ENCODE measurements around the gene SSR4.

Gene SSR4

DNA sequence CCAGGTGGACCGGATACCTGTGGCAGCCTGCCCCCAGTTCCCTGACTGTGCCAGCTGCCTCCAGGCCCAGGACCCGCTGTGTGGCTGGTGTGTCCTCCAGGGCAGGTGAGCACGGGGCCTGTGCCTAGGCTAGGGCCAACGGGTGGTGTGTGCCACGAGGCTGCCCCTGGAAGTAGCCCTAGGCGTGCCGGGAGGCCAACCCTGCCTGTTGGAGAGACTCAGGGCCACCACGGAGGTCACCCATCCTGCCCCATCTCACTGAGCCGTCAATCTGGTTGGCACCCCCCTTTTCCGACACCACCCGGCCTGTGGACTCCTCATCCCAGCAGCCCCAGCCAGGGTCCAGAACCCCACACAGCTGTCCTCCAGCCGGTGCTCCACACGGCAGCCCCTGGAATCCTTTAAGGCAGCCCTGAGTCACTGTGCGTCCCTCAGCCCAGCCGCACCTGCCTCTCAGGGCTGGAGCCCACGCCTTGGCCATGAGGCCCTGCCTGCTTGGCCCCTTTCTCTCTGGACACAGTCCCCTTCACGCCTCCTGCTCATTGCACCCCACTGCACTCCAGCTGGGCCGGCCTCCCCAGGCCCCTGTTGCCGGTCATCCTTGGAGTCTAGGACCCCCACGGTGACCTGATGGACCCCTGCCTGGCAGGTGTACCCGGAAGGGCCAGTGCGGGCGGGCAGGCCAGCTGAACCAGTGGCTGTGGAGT lies 25.2 kb upstream of the SSR4 start:
- DNase-seq (ENCODE audit: low read depth in 2 of 2): no peak

DNA sequence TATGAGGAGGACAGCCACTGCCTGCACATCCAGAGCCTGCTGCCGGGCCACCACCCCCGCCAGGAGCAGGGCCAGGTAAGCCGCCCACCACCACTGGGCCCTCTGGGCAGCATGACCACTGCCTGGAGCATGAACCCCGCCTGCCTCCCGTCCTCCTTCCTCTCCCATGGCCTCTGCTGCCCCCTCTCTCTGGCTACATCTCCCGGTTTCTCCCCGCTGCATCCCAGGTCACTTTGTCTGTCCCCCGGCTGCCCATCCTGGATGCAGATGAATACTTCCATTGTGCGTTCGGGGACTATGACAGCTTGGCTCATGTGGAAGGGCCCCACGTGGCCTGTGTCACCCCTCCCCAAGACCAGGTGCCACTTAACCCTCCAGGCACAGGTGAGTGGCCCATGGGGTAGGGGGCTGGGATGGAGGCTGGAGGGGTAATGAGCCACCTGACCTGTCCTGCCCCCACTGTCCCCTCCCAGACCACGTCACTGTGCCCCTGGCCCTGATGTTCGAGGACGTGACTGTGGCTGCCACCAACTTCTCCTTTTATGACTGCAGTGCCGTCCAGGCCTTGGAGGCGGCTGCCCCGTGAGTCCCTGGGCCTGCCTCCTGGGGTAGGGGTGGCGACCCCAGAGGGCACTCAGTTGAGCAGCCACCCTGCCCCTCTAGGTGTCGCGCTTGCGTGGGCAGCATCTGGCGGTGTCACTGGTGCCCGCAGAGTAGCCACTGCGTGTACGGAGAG lies 24.4 kb upstream of the SSR4 start:
- no peak for DNase-seq (ENCODE audit: low read depth in 2 of 2)

DNA sequence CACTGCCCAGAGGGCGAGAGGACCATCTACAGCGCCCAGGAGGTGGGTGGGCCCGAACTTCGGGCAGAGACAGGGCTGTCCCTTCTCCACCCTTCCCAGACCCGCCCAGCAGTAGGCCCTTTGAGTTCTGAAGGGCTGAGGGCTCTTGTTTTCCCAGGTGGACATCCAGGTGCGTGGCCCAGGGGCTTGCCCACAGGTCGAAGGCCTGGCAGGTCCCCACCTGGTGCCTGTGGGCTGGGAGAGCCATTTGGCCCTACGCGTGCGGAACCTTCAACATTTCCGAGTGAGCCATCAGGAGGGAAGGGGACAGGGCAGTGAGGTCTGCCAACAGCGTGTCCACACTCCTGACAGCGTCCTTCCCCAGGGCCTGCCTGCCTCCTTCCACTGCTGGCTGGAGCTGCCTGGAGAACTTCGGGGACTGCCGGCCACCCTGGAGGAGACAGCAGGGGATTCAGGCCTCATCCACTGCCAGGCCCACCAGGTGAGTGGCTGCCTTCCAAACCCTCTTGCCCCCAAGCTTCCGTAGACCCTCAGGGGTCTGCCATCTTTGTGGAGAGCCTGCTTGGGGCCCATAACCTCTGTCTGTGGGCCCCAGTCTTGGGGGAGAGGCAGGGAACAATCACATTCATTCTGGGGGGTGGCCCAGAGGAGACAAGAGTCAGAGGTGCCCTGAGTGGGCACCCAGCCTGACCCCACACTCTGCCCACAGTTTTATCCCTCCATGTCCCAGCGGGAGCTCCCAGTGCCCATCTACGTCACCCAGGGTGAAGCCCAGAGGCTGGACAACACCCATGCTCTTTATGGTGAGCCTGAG lies 23.7 kb upstream of the SSR4 start:
- no peak for DNase-seq (ENCODE audit: low read depth in 2 of 2)

GRCh38 chrX:153771415-153772315 lies 22.8 kb upstream of the SSR4 start:
- no peak for DNase-seq (ENCODE audit: low read depth in 2 of 2)

GRCh38 chrX:153772316-153773217 lies 21.9 kb upstream of the SSR4 start:
- DNase-seq (ENCODE audit: low read depth in 2 of 2): no peak

- DNase-seq (ENCODE audit: low read depth in 2 of 2): no peak
Measured at GRCh38 chrX:153773218-153773611, 21.3 kb upstream of the SSR4 start.

DNA sequence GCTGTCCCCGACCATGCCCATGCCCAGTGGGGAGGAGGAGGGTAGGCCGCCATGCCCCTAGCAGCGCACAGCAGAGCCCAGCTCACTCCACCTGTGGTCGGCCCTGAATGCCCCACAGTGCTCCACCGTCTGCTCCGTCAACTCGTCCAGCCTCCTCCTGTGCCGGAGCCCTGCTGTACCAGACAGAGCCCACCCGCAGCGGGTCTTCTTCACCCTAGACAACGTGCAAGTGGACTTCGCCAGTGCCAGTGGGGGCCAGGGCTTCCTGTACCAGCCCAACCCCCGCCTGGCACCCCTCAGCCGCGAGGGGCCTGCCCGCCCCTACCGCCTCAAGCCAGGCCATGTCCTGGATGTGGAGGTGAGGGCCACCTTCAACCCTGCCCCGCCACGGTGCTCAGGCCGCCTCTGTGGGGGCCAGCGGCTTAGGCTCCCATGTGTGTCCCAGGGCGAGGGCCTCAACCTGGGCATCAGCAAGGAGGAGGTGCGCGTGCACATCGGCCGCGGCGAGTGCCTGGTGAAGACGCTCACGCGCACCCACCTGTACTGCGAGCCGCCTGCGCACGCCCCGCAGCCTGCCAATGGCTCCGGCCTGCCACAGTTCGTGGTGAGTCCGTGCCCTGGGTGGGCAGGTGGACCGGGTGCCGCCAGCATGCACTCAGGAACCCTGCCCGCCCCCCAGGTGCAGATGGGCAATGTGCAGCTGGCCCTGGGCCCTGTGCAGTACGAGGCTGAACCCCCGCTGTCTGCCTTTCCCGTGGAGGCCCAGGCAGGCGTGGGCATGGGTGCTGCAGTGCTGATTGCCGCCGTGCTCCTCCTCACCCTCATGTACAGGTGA lies 20.5 kb upstream of the SSR4 start:
- no peak for DNase-seq (ENCODE audit: low read depth in 2 of 2)

- DNase-seq (ENCODE audit: low read depth in 2 of 2): no peak
Measured at GRCh38 chrX:153774576-153775292, 19.7 kb upstream of the SSR4 start.

GRCh38 chrX:153775293-153776119 lies 19.0 kb upstream of the SSR4 start:
- no peak for DNase-seq (ENCODE audit: low read depth in 2 of 2)

GRCh38 chrX:153776120-153776599 lies 18.3 kb upstream of the SSR4 start:
- no peak for DNase-seq (ENCODE audit: low read depth in 2 of 2)

GRCh38 chrX:153776611-153777045 lies 17.8 kb upstream of the SSR4 start:
- DNase-seq (ENCODE audit: low read depth in 2 of 2): no peak

- DNase-seq (ENCODE audit: low read depth in 2 of 2): no peak
Measured at GRCh38 chrX:153777261-153778090, 17.0 kb upstream of the SSR4 start.

GRCh38 chrX:153778181-153778580 lies 16.3 kb upstream of the SSR4 start:
- DNase-seq (ENCODE audit: low read depth in 2 of 2): no peak

GRCh38 chrX:153778684-153779101 lies 15.8 kb upstream of the SSR4 start:
- DNase-seq (ENCODE audit: low read depth in 2 of 2): no peak

- no peak for DNase-seq (ENCODE audit: low read depth in 2 of 2)
Measured at GRCh38 chrX:153779891-153780677, 14.4 kb upstream of the SSR4 start.

Data from stimulated activated CD8-positive, alpha-beta memory T cell treated with anti-CD3 and anti-CD28 coated beads, Interleukin-7, amount 100 ng/mL, for 1 hour (primary cell).